ENCODE data around the gene TSPEAR.

The TSPEAR gene

DNA sequence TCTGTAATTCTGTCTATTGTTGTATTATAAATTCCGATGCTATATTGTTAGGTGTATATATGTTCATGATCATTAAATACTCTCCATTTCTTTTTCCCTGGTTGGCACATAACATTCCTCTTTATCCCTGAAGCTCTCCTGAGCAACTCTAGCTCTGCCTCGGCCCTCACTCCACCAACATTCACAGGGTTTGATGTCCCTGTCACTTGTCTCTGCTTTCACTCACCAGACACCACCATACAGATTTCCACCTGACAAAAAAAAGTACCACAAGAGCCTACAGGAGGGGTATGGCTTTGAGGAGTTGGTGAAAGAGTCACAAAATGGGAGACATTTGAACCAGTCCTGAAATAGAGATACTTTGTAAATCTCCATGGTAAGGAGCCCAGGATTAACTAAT lies 8.8 kb upstream of the TSPEAR start:
- TF ChIP-seq CTCF (IDR thresholded peaks at IDR 0.05; ENCODE audit: low read depth, low read length), result no peak
- no peak overlapping the region for H3K4me3 ChIP-seq (ENCODE audit: low read depth, low read length)

DNA sequence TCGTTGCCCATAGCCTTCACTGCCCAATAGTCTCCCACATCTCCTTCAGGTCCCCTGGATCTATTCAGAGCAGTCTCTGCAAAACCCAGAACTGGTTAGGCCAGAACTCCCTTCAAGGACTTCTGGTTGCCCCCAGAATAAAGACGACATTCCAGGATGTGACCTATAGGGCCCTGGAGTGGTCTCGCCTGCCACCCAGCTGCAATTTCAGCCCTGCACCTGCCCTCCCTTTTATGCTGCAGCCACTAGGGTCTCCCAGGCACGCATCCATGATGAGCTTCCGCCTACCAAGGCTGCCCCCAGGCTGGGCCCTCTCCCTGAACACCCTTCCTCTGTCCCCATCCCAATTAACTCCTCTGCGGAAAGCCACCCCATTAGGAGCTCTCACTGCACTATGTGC lies 7.2 kb upstream of the TSPEAR start:
- TF ChIP-seq CTCF (IDR thresholded peaks at IDR 0.05; ENCODE audit: low read depth, low read length), result no peak
- no peak overlapping the region for H3K4me3 ChIP-seq (ENCODE audit: low read depth, low read length)

DNA sequence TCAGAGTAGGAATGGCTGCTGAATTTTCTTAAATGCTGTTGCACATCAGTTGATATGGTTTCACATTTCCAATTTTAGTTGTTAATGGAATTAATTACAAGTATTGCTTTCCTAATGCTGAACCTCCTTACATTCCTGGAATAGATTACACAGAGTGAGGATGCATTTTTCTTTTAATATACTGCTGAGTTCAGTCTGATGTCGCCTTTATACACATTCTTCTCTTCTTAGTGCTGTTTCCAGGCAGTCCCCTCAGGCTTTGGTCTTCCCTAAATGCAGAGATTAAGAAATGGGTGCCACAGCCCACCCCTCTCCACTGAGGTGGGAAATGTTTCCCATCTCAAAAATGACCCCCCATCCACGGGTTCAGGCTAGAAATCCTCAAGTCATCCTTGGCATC lies 6.7 kb upstream of the TSPEAR start:
- no peak overlapping the region for H3K4me3 ChIP-seq (ENCODE audit: low read depth, low read length)
- TF ChIP-seq CTCF (IDR thresholded peaks at IDR 0.05; ENCODE audit: low read depth, low read length), result no peak

DNA sequence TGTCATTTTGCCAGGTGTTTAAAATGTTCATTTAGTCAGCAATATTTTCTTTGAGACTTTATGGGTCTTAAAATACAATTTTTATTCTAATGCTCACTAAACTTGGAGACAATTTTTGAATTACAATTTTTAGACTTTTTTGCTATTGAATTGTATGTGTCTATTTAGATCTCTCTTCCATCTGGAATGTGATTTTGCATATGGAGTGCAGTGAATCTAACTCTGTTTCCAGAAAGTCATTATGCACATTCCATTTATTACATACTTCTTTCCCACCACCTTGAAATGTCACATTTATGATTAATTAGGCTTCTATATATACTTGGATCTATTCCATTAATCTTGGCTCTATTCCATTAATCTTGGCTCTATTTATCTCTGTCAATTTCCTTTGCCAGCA lies 5.6 kb upstream of the TSPEAR start:
- no peak for TF ChIP-seq CTCF (IDR thresholded peaks at IDR 0.05; ENCODE audit: low read depth, low read length)

GRCh38 chr21:44714905-44715304 lies 3.5 kb upstream of the TSPEAR start:
- H3K4me3 ChIP-seq (ENCODE audit: low read depth, low read length), result no peak overlapping the region
- TF ChIP-seq CTCF (IDR thresholded peaks at IDR 0.05; ENCODE audit: low read depth, low read length), result no peak

More for the DNA sequence above, 5.6 kb upstream of the TSPEAR start:
- H3K4me3 ChIP-seq (ENCODE audit: low read depth, low read length), result no peak overlapping the region

DNA sequence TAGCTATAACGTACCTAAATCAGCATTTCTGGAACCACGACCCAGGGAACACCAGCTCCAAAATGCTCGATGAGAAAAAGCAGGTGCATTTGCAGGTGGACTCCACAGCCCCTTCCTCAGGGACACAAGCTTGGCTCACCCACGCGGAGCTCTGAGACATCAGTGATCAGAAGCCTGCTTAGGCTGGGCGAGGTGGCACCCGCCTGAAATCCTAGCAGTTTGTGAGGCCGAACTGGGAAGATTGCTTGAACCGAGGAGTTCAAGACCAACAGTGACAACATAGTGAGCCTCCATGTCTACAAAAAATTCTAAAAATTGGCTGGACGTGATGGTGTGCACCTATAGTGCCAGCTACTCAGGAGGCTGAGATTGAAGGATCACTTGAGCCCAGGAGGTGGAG lies 2.5 kb upstream of the TSPEAR start:
- no peak for TF ChIP-seq CTCF (IDR thresholded peaks at IDR 0.05; ENCODE audit: low read depth, low read length)
- H3K4me3 ChIP-seq (ENCODE audit: low read depth, low read length), result no peak overlapping the region

DNA sequence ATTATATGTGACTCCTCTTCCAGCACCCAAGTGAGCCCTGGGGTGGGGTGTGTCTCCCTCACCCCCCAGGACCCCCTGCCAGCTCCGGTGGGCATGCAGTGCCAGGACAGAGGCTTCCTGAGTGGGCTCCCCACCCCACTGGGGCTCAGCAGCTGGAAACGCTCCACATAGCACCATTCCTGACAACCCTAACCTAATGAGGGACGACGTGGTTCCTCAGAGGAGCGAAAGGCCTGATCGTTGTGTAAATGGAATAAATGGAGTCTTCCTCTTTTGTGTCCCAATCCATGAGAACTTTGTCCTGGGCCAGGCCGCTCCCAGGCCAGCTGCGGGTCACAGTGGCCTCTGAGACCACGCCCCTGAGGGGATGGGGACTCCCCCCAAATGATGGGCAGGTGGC lies 1.8 kb upstream of the TSPEAR start:
- no peak for TF ChIP-seq CTCF (IDR thresholded peaks at IDR 0.05; ENCODE audit: low read depth, low read length)
- H3K4me3 ChIP-seq (ENCODE audit: low read depth, low read length), result no peak overlapping the region

Data from WI38 (cell line).